HG03064 (cell line): ENCODE data around the gene THOP1.

Experiments used
- ATAC-seq: cut with Tn5 transposase; IDR thresholded peaks from one replicate; pipeline ENCODE4 v1.9.1; 2021; ENCODE audit warnings: low read depth; ENCODE audit not compliant: unreplicated experiment

Gene THOP1

GRCh38 chr19:2761876-2762782 lies 23.2 kb upstream of the THOP1 start:
- no peak for ATAC-seq

DNA sequence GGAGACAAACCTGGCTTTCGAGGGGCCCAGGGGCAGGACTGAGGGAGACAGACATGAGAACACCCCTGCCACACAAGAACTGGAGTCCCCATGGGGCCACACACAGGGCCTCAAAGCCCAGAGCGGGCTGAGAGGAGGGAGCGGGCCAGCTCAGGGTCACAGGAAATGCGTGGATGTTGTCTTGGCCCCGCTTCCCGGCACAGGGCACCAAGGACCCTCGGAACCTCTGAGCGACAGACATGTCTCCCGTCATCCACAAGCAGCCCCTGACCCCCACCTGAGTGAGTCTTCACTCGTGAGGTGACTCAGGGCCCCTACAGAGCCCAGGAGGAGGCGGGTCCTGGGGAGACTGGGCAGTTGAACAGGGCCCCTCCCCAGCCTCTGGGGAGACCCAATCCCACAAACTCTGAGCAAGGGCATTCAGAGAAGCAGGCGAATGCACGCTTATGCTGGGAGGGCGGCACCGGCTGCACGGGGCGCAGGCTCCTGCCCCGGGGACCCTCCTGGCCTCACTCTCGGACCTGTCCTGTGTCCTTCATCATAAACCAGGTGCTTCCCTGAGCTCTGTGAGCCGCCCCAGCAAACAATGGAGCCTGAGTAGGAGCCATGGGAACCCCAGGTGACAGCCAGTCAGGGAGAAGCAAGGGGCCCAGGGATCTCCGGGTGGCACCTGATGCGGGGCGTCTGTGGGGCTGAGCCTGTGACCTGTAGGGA lies 22.4 kb upstream of the THOP1 start:
- no peak for ATAC-seq

DNA sequence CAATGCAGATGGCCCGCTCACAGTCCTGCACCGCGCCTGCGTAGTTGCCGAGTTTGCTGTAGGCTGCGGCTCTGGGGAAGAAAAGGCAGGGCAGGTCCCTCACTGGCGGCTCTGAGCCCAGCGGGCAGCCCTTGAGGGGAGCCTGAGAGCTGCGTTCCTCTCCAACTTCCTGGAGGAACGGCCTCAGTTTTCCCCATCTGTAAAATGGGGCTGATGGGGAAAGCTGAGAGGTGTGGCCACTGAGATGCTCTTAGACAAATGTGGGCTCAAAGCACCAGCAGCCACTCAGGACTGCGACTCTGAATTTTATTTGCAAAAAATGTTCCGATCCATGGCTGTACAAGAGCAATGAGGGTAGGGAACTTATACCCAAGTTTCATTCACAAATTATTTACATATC lies 21.6 kb upstream of the THOP1 start:
- ATAC-seq, result no peak

- ATAC-seq, result no peak
Observed at GRCh38 chr19:2764945-2765344, 20.4 kb upstream of the THOP1 start.

DNA sequence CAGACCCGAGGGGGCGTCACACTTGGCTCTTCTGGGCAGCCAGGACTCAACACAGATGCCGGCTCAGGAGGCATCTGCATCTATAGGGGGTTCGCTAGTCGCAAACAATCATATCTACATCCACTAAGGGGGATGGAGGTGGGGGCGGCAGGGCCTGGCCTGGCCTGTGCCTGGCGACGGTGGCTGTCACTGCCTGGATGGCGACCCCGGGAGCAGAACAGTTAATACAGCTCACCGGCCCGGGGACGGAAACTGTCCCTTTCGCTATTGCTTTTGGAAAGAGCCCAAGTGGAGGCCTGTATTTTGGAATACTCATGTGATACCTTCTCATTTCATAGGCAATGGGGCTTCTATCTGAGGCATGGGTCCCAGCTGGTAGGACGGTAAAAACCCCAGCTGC lies 19.9 kb upstream of the THOP1 start:
- no peak for ATAC-seq

DNA sequence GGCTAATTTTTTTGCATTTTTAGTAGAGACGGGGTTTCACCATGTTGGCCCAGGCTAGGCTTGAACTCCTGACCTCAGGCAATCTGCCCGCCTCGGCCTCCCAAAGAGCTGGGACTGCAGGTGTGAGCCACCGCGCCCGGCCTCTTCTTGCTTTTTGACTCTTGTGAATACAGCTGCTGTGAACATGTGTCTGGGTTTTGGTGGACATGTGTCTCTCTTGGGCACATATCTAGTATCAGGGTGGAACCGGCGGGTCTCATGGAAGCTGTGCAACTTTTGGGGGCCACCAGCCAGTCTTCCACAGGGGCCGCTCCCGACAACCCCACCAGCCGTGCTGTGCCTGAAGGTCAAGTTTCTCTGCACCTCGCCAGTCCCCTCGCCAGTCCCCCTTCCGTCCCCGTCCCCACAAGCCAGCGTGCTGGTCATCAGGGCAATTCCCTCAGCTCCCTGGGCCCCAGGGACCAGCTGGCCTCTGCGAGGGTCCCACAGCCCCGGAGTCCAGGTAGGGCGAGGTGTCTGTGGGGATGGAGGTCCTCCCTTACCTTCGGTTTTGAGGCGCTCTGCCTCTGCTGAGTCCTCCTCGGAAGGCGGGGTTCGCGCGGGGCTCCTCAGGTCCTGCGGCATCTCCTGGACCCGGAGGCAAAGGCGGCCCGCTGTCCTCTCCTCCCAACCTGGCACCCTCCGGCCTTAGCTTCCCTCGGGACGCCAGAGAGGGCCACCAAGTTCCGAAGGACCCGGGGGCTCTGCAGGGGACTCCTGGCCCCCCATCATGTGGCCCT lies 18.5 kb upstream of the THOP1 start:
- ATAC-seq, result no peak

DNA sequence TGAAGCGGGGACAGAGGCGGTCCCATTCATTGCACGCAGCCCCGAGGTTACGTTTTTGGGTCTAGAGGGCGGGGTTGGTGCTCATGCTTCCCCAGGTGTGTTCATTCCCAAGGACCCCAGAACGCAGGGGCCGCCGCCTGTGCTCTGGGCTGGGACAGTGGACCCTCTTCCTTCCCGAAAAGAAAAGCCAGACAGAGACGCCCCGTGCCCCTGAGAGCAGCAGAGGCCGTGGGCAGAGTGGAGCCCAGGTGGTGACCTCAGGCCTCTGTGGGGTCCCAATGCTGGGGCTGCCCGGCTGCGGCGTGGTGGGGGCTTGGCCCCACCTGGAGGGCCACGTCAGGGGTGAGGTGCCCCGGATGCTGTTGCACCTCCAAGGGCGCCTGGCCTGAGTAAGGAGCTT lies 17.6 kb upstream of the THOP1 start:
- ATAC-seq, result no peak

DNA sequence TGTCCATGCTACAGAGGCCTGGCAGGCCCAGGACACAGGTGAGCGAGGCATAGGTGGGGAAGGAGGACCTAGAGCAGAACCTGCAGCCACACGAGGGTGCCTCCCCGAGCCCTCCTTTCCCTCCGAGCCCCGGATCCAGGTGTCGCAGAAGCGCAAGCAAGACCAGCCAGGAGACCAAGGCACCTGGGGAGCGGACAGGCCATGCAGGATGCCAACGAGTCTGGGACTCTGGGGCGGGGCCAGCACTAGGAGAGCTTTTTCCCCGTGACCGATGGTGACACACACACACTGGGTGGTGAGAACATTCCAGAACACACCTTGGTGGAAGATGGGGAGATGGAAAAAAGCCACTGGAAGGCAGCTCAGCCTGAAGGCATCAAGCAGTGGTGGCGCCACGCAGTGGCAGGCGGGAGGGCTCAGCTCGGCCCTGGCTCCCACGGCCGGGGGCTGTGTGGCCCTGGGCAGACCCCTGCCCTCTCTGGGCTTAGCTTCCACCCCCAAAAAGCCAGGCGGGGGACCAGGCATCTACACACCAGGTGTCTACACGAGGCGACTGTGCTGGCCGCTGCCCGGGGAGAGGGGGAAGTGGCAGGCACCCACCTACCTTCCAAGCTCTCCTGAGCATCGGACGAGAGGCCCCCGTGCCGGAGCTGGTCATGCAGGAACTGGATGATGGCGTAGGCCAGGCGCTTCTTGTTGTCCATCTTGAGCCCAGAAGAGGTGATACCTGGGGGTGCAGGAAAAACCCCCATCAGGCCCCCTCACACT lies 16.8 kb upstream of the THOP1 start:
- no peak for ATAC-seq

DNA sequence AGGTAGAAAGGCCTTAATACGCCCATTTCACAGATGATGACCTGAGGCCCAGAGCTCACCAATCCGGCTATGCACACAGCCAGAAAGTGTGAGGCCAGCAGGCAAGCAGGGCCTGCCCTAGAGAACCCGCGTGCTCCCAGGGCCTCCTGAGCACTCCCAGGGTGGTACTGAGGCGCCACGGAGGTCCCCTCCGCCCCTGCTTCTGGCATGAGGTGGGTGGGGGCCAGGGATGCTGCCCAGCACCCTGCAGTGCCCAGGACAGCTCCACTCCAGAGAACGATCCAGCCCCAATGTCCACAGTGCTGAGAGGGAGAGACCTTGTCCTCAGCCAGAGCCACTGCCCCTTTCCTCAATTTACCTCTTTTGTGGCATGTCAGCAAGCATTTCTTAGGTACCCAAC lies 16.1 kb upstream of the THOP1 start:
- no peak for ATAC-seq

- ATAC-seq, result no peak
Observed at GRCh38 chr19:2770055-2771013, 15.0 kb upstream of the THOP1 start.

DNA sequence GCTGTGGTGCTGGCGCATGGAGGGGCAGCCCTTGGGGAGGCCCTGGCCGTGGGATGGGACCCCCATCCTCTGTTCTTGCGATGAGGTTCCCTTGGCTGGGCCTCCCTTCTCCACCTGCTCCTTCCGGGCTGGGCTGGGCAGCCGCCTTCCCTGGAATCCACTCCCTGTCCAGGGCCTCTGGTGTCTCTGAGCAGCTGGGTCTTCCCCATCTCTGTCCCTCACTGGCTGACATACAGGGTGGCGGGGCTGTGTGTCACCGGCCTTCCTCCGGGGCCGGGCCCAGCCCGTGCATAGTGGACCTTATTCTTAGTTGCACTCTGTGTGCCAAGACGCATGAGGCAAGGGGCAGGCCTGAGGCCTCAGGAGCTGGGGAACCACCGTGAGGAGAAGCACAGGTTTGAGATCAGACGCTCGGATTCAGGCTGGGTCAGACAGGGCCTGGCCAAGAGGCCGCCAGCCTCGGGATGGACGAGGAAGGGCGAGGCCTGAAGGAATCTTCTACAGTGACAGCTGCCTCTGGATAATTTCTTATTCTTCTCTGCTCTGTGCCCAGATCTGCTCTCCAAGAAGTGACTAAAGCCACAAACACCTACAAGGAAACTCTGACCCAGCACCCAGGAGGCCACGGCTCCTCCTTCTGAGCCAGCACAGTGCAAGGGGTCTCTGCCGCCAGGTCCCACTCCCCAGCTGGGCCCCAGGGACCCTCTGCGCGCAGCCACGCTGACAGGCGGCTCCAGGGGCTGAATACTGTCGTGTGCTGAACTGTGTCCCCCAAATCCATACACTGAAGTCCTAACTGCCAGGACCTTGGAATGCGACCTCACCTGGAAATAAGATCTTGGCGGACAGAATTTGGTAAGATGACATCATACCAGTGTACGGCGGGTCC lies 13.3 kb upstream of the THOP1 start:
- no peak for ATAC-seq

DNA sequence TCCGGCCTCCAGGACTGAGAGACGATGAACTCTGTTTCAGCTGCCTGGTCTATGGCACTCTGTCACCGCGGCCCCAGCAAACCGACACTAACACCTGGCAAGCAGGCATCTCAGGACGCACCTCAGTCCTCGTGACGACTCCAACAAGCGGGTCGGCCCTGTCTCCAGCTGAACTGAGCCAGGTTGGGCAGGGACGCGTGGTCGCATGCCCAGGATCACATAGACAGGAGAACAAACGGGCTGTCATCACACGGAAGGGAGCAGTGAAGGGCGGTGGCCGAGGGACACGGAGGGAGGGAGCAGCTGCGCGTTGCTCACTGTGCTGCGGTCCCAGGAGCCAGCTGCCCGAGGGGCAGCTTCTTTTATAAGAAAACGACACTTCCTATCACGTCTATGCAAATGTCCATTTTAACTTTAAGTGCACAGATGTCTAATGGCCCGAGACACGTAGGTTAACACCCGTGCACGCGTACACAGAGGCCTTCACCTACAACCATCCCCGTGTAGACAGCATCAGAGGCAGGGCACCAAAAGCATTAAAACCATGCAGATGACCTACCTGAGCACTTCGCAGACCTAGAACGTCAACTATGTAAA lies 11.1 kb upstream of the THOP1 start:
- ATAC-seq, result no peak

DNA sequence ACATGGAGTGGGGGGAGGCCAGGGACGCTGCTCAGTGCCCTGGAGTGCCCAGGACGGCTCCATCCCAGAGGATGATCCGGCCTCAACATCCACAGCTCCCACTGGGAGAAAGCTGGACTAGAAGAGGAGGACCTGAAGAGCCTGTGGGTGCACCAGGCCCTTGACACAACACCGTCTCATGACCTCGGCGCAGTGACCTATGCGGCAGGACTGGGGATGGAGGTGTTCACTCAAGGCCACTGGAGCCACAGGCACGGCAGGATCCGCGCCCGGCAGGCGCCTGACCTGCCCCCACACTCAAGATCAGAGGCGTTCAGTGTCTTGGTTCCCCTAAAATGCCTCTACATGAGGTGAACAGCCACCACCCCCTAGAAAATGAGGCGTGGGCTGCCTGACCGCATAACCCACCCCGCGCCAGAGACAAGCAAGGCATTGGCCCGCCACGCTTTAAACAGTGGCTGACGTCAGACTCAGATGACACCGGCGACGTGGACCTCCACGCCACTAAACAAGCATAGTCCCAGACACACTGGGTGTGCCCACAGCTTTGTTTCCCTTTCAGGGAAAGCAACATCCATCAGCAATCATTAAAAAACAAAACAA lies 10.2 kb upstream of the THOP1 start:
- ATAC-seq, result no peak

GRCh38 chr19:2775556-2776430 lies 9.5 kb upstream of the THOP1 start:
- no peak for ATAC-seq

GRCh38 chr19:2777952-2778683 lies 7.2 kb upstream of the THOP1 start:
- ATAC-seq, result no peak
